GM23338 (cell line): ENCODE measurements around the gene HSD17B1. TPM values are rescaled to one million over a fixed set of nuclear protein-coding genes. Genes with fewer than 3 reads are reported as not detected.

Experiments used
- ATAC-seq: fragments of 200-7000 bp; cut with Tn5 transposase; 3 replicates; pipeline ENCODE4 v1.9.1; 2020
- DNase-seq: peaks from one replicate; pipeline ENCODE4 v3.0.0-alpha.2; 2015; ENCODE audit warnings: low spot score
- H2AFZ ChIP-seq: fragments of 200-600 bp; sonication (generic); 2 replicates; pipeline ENCODE4 v1.8.0; 2016; ENCODE audit warnings: antibody characterized with exemption, mild to moderate bottlenecking, moderate library complexity
- H3F3A ChIP-seq: fragments of 200-600 bp; sonication (generic); replicated peaks from 2 replicates; pipeline ENCODE4 v1.8.0; 2017; ENCODE audit warnings: antibody characterized with exemption, mixed run types, low read depth
- H3K27ac ChIP-seq: fragments of 200-600 bp; sonication (generic); 2 replicates; pipeline ENCODE4 v1.6.1; 2016; ENCODE audit warnings: low read depth
- H3K27me3 ChIP-seq: fragments of 200-600 bp; sonication (generic); 2 replicates; pipeline ENCODE4 v1.8.0; 2016; ENCODE audit warnings: mild to moderate bottlenecking, mixed run types, moderate library complexity; ENCODE audit not compliant: insufficient read depth
- H3K36me3 ChIP-seq: fragments of 200-600 bp; sonication (generic); 2 replicates; pipeline ENCODE4 v1.8.0; 2016; ENCODE audit warnings: mild to moderate bottlenecking; ENCODE audit not compliant: insufficient read depth
- H3K4me1 ChIP-seq: fragments of 200-600 bp; sonication (generic); 2 replicates; pipeline ENCODE4 v1.8.0; 2016; ENCODE audit warnings: mild to moderate bottlenecking, moderate library complexity; ENCODE audit not compliant: insufficient read depth
- H3K4me2 ChIP-seq: fragments of 200-600 bp; sonication (generic); 2 replicates; pipeline ENCODE4 v1.7.1; 2017; ENCODE audit warnings: mixed run types
- H3K4me3 ChIP-seq: fragments of 200-600 bp; sonication (generic); 2 replicates; pipeline ENCODE4 v1.6.1; 2016; ENCODE audit warnings: mixed run types
- H3K79me2 ChIP-seq: fragments of 200-600 bp; sonication (generic); replicated peaks from 2 replicates; pipeline ENCODE4 v1.8.0; 2017; ENCODE audit warnings: mild to moderate bottlenecking; ENCODE audit not compliant: insufficient read depth
- H3K9me2 ChIP-seq: fragments of 200-600 bp; sonication (generic); 2 replicates; pipeline ENCODE4 v1.8.0; 2017; ENCODE audit not compliant: insufficient read depth
- H4K20me1 ChIP-seq: fragments of 200-600 bp; sonication (generic); replicated peaks from 2 replicates; pipeline ENCODE4 v1.8.0; 2017; ENCODE audit warnings: mild to moderate bottlenecking; ENCODE audit not compliant: insufficient read depth
- H3K27ac Mint-ChIP-seq: 2 replicates; pipeline ENCODE4 v1.8.0; 2020; ENCODE audit warnings: inconsistent platforms, mild to moderate bottlenecking, moderate library complexity, mixed read lengths
- H3K27me3 Mint-ChIP-seq: 3 replicates; pipeline ENCODE4 v1.8.0; 2022; ENCODE audit warnings: low read depth, mild to moderate bottlenecking, moderate library complexity, mixed read lengths, inconsistent platforms; ENCODE audit not compliant: insufficient read depth, poor library complexity
- H3K36me3 Mint-ChIP-seq: 3 replicates; pipeline ENCODE4 v1.8.0; 2021; ENCODE audit warnings: low read depth, mild to moderate bottlenecking, inconsistent platforms, moderate library complexity, mixed read lengths
- H3K4me1 Mint-ChIP-seq: 3 replicates; pipeline ENCODE4 v1.8.0; 2020; ENCODE audit warnings: mild to moderate bottlenecking, inconsistent platforms, mixed read lengths
- H3K4me3 Mint-ChIP-seq: 3 replicates; pipeline ENCODE4 v1.8.0; 2021; ENCODE audit warnings: moderate library complexity, mild to moderate bottlenecking, inconsistent platforms, mixed read lengths
- H3K9me3 Mint-ChIP-seq: 3 replicates; pipeline ENCODE4 v1.8.0; 2020; ENCODE audit warnings: moderate library complexity, mild to moderate bottlenecking, inconsistent platforms, mixed read lengths
- EZH2 ChIP-seq: fragments of 200-600 bp; sonication (generic); IDR thresholded peaks from one replicate; pipeline ENCODE4 v1.8.0; 2017; ENCODE audit warnings: antibody characterized with exemption, mild to moderate bottlenecking, low read depth; ENCODE audit not compliant: unreplicated experiment
- POLR2AphosphoS5 ChIP-seq: IDR thresholded peaks from 2 replicates; pipeline ENCODE4 v1.6.1; 2016; ENCODE audit warnings: antibody characterized with exemption, low read depth
- REST ChIP-seq: IDR thresholded peaks from one replicate; pipeline ENCODE4 v1.6.1; 2018; ENCODE audit warnings: antibody characterized with exemption; ENCODE audit not compliant: unreplicated experiment
- ZNF462 ChIP-seq: fragments of 250-450 bp; sonication (Bioruptor Pico); IDR thresholded peaks from 2 replicates; pipeline ENCODE4 v1.5.0; 2020; ENCODE audit warnings: mild to moderate bottlenecking, moderate library complexity
- polyA plus RNA-seq: library from polyadenylated mRNA; unstranded; fragments of >200 nt; fragmentation: Nextera tagmentation; extraction: Ambion mirVana; gene quantifications from 2 replicates; pipeline ENCODE4 v1.2.1, GENCODE V29; 2016
- total RNA-seq: library from RNA; depleted of rRNA; stranded (reverse); fragments of >200 nt; shearing (Covaris generic); gene quantifications from 2 replicates; pipeline ENCODE4 v1.2.3, GENCODE V29; 2014

The HSD17B1 gene
- total and polyA plus RNA-seq, 2 experiments from 2014 or later = 0.97 to 1.7 TPM

- Histone ChIP-seq H3K4me3 (peak within 1 kb of the TSS; percentile 68), H3K27me3 (peaks cover 29% of the 10 kb centered on the region), H3K36me3 (no peaks in the 10 kb centered on the region), H3K27ac (peak within 1 kb of the TSS; percentile 66), H3K79me2 (no peaks in the 10 kb centered on the region), H3K4me2 (peak within 1 kb of the TSS; percentile 95), H2AFZ (0 out of 2 replicates have a peak within 1 kb of the TSS, but pooled peaks have one; percentile 28), H3K4me1 (peaks cover 18% of the 10 kb centered on the region), H3K9me2 (no peaks in the 10 kb centered on the region), H4K20me1 (no peaks in the 10 kb centered on the region), H3F3A (peaks cover 24% of the 10 kb centered on the region; the same call in 1 of the 2 replicates)
- Mint-ChIP-seq H3K4me3 (peak within 1 kb of the TSS; percentile 83), H3K9me3 (no peaks in the 10 kb centered on the region; the same call in 2 of the 3 replicates), H3K27ac (peak within 1 kb of the TSS; percentile 52), H3K36me3 (peaks cover 15% of the 10 kb centered on the region), H3K4me1 (peaks cover 18% of the 10 kb centered on the region), H3K27me3 (peaks cover 16% of the 10 kb centered on the region)
- DNase-seq (peak; percentile 94), ATAC-seq (peak; percentile 81)
- TF ChIP-seq EZH2 (no peak), POLR2AphosphoS5 (peak; percentile 66), ZNF462 (CRISPR knock-in tag) (no peak)
Measured at GRCh38 chr17:42536048-42536371, 16.7 kb upstream of the HSD17B1 start, which contains the start of gene NAGLU. Gene NAGLU (plus strand): TSS chr17:42536241. CDS start chr17:42536273, 32 bp downstream.

- TF ChIP-seq REST (no peak), POLR2AphosphoS5 (peak; percentile 40)
- peak overlapping the region; percentile 83 for H3K4me3 Mint-ChIP-seq
- H3K4me1 Mint-ChIP-seq = peaks cover 18% of the 10 kb centered on the region
- H3K27me3 Mint-ChIP-seq = peaks cover 15% of the 10 kb centered on the region
- H3K36me3 Mint-ChIP-seq = peaks cover 21% of the 10 kb centered on the region
- H2AFZ ChIP-seq = 0 out of 2 replicates have a peak overlapping the region, but pooled peaks have one; percentile 28
- H3K27ac ChIP-seq = peak overlapping the region; percentile 66
- no peaks in the 10 kb centered on the region; the same call in 2 of the 3 replicates for H3K9me3 Mint-ChIP-seq
- H3K79me2 ChIP-seq = no peaks in the 10 kb centered on the region
- H3F3A ChIP-seq = peaks cover 22% of the 10 kb centered on the region; the same call in 1 of the 2 replicates
- H3K36me3 ChIP-seq = no peaks in the 10 kb centered on the region
- peaks cover 24% of the 10 kb centered on the region for H3K27me3 ChIP-seq
- H3K4me3 ChIP-seq = peak overlapping the region; percentile 68
- peak overlapping the region; percentile 95 for H3K4me2 ChIP-seq
- no peaks in the 10 kb centered on the region for H4K20me1 ChIP-seq
- peaks cover 18% of the 10 kb centered on the region for H3K4me1 ChIP-seq
- ATAC-seq (peak; percentile 66), DNase-seq (peak; percentile 90)
- H3K9me2 ChIP-seq = no peaks in the 10 kb centered on the region
- peak overlapping the region; percentile 52 for H3K27ac Mint-ChIP-seq
Measured at GRCh38 chr17:42536372-42537155, 16.2 kb upstream of the HSD17B1 start.
